Dermis blood vessel endothelial cell (primary cell): ENCODE measurements around the gene NPVF. TPM values are rescaled to one million over a fixed set of nuclear protein-coding genes. Genes with fewer than 3 reads are reported as not detected.

Experiments used
- total RNA-seq: library from RNA; depleted of rRNA; stranded (reverse); fragments of >200 nt; gene quantifications from 2 replicates; pipeline ENCODE4 v1.2.3, GENCODE V29; 2014

NPVF gene
- total RNA-seq, 1 donor from 2014 or later: not detected

Other genes starting within 250 kb of the NPVF start
- 25.2 and 31.8 TPM in 2 replicates for gene OSBPL3, start 248.3 kb downstream of the NPVF start, total RNA-seq
- 25.5 and 71.3 TPM in 2 replicates for gene CYCS, start 103.2 kb downstream of the NPVF start, total RNA-seq